ENCODE results near the gene LRSAM1. TPM values are rescaled to one million over a fixed set of nuclear protein-coding genes. Genes with fewer than 3 reads are reported as not detected.

The LRSAM1 gene
- total and polyA plus RNA-seq, 2 of the 8 experiments (the other 6 are each of a cell fraction or from before 2014, with no cell fraction given), result 9.7 to 18.3 TPM

- H2BK20ac ChIP-seq (ENCODE audit: low read length), result no peak overlapping the region
- no peak overlapping the region for H2AFZ ChIP-seq (ENCODE audit: low read length)
- CTCF ChIA-PET (ENCODE audit: partially characterized antibody), result interaction anchor here (0.7 to 11.4 kb wide), 15 partner anchors 9 to 195 kb away, joined by 4 to 193 read pairs (median 6); no protein-coding TSS in a partner anchor
- no peak overlapping the region for H3K14ac ChIP-seq (ENCODE audit: insufficient read length)
- FAIRE-seq (no peak), DNase-seq (ENCODE audit: low read depth in 1 of 2, low spot score in 2 of 2) (no peak)
- H2BK5ac ChIP-seq (ENCODE audit: low read depth, low read length), result no peak overlapping the region
- H2BK15ac ChIP-seq (ENCODE audit: low read length), result no peak overlapping the region
- no peak overlapping the region for H3K4me2 ChIP-seq (ENCODE audit: insufficient read depth in 1 of 2, low read depth in 2 of 2, low read length in 2 of 2)
- no peak overlapping the region for H3K27ac ChIP-seq (ENCODE audit: low read depth, low read length)
- POLR2A ChIA-PET (ENCODE audit: partially characterized antibody), result interaction anchor here (0.7 to 3.8 kb wide), 3 partner anchors 20 to 64 kb away, joined by 3 to 13 read pairs (median 6); partner anchors contain the start of genes LRSAM1 and RPL12
- no peak overlapping the region for H2BK12ac ChIP-seq (ENCODE audit: low read depth, low read length)
- 86% methylated on average over 36 of the region's 40 CpGs; no CpG with 5 or more reads in 1 of the 2 experiments for WGBS, 2 experiments (ENCODE audit: extremely low coverage in 1 of 2, insufficient coverage in 1 of 2, insufficient read length in 1 of 2, insufficient replicate concordance in 2 of 2, low coverage in 1 of 2, low lambda C conversion rate in 2 of 2, missing lambda C conversion rate in 1 of 2)
- peaks cover 0 to 3% of the 10 kb centered on the region in 2 experiments for H4K20me1 ChIP-seq (replicated peaks in 1 of 2; ENCODE audit: control insufficient read depth in 1 of 2, insufficient read depth in 2 of 2, low read length in 2 of 2)
- no peaks in the 10 kb centered on the region for H3K79me1 ChIP-seq (ENCODE audit: low read depth, low read length)
- no peak overlapping the region for H4K8ac ChIP-seq (ENCODE audit: extremely low read depth, insufficient read depth, low read length)
- no peak overlapping the region for H4K5ac ChIP-seq (ENCODE audit: insufficient read length, low read depth, low read length)
- H3K4me1 ChIP-seq (replicated peaks in 1 of 4; ENCODE audit: control insufficient read depth in 3 of 4, insufficient read depth in 4 of 4, low read length in 3 of 4), result peaks cover 0 to 7% (median 4%) of the 10 kb centered on the region in 4 experiments; a peak in 6 of 7 replicates
- H3K79me2 ChIP-seq (ENCODE audit: control insufficient read depth in 1 of 2, insufficient read depth in 2 of 2, low read length in 2 of 2), result no peaks in the 10 kb centered on the region
- no peaks in the 10 kb centered on the region for H3K23me2 ChIP-seq (ENCODE audit: low read depth, low read length)
- H3K18ac ChIP-seq (ENCODE audit: extremely low read depth, low read length), result no peak overlapping the region
- peaks cover 0 to 10% (median 1%) of the 10 kb centered on the region in 4 experiments; a peak in 1 of 8 replicates for H3K36me3 ChIP-seq (ENCODE audit: control insufficient read depth in 2 of 4, insufficient read depth in 4 of 4, low read length in 3 of 4)
- no peak overlapping the region for H2BK120ac ChIP-seq (replicated peaks; ENCODE audit: low read depth, low read length)
- no peak overlapping the region for H3K23ac ChIP-seq (ENCODE audit: insufficient read length)
- H3K4me3 ChIP-seq (ENCODE audit: extremely low read depth in 1 of 4, insufficient read depth in 2 of 4, low read depth in 3 of 4, low read length in 4 of 4), result no peak overlapping the region
- H2AK5ac ChIP-seq (ENCODE audit: low read depth, low read length), result no peak overlapping the region
- no peak overlapping the region for H4K91ac ChIP-seq (replicated peaks; ENCODE audit: insufficient read length, low read length)
- no peak overlapping the region for H3K56ac ChIP-seq (replicated peaks; ENCODE audit: insufficient read length, low read depth, low read length)
- H3K9me3 ChIP-seq (ENCODE audit: insufficient read depth in 2 of 2, low read depth in 1 of 2, low read length in 1 of 2), result no peaks in the 10 kb centered on the region
- no peak overlapping the region for H3K9ac ChIP-seq (replicated peaks in 1 of 4; ENCODE audit: extremely low read depth in 1 of 4, low read depth in 3 of 4, low read length in 3 of 4)
- H3K27me3 ChIP-seq (replicated peaks in 1 of 4; ENCODE audit: control insufficient read depth in 3 of 4, extremely low read depth in 1 of 4, insufficient read depth in 3 of 4, low read length in 3 of 4), result no peaks in the 10 kb centered on the region
- no peak overlapping the region for H3K4ac ChIP-seq (replicated peaks; ENCODE audit: insufficient read length, low read depth, low read length)
- TF ChIP-seq RFX5 (IDR thresholded peaks at IDR 0.05; ENCODE audit: borderline replicate concordance, low read depth, low read length) (no peak), RBBP5 (IDR thresholded peaks at IDR 0.05; ENCODE audit: borderline replicate concordance, low read depth, low read length) (no peak), RNF2 (IDR thresholded peaks at IDR 0.05; ENCODE audit: borderline replicate concordance, low read depth, low read length, missing control alignments, poor library complexity, severe bottlenecking) (no peak), BACH1 (IDR thresholded peaks at IDR 0.05; ENCODE audit: low read length) (no peak), GTF2F1 (IDR thresholded peaks at IDR 0.05; ENCODE audit: borderline replicate concordance, low read depth, low read length) (no peak), CHD2 (IDR thresholded peaks at IDR 0.05; ENCODE audit: low read length) (no peak), TBP (IDR thresholded peaks at IDR 0.05; ENCODE audit: low read depth, low read length) (no peak), ATF3 (IDR thresholded peaks at IDR 0.05; ENCODE audit: insufficient read depth, low read depth, low read length) (no peak), USF2 (IDR thresholded peaks at IDR 0.05; ENCODE audit: low read length) (no peak), POLR2A (IDR thresholded peaks at IDR 0.05; ENCODE audit: control extremely low read depth in 1 of 2, low read depth in 2 of 2, low read length in 2 of 2) (no peak)
These were observed 56.7 kb downstream of the LRSAM1 start for GRCh38 chr9:127507751-127508648.

All from H1 (cell line).